SK-N-SH treated with all-trans-retinoic acid at 6 μM for 48 hours (cell line): ENCODE measurements around the gene CHST14.

Experiments
- ATAC-seq: fragments of 200-7000 bp; cut with Tn5 transposase; 3 replicates; pipeline ENCODE4 v1.9.1; 2020; ENCODE audit warnings: mild to moderate bottlenecking, moderate library complexity
- ARNTL ChIP-seq: fragments of 450-650 bp; formaldehyde crosslinking; IDR thresholded peaks from 2 replicates; pipeline ENCODE4 v1.5.0; 2020; ENCODE audit warnings: low read depth, mild to moderate bottlenecking, moderate library complexity, borderline replicate concordance
- BACH2 ChIP-seq: fragments of 250-450 bp; sonication (Bioruptor Pico); IDR thresholded peaks from 2 replicates; pipeline ENCODE4 v1.9.0; 2021; ENCODE audit warnings: mild to moderate bottlenecking, borderline replicate concordance
- CREB5 ChIP-seq: fragments of 250-450 bp; sonication (Bioruptor Pico); IDR thresholded peaks from 2 replicates; pipeline ENCODE4 v1.5.1; 2020; ENCODE audit warnings: low read depth, mild to moderate bottlenecking, moderate library complexity
- CSDC2 ChIP-seq: fragments of 250-450 bp; sonication (Bioruptor Pico); IDR thresholded peaks from 2 replicates; pipeline ENCODE4 v1.5.0; 2020; ENCODE audit warnings: mild to moderate bottlenecking, moderate library complexity
- CSRNP3 ChIP-seq: fragments of 250-450 bp; sonication (Bioruptor Pico); IDR thresholded peaks from 2 replicates; pipeline ENCODE4 v1.5.1; 2021; ENCODE audit warnings: mild to moderate bottlenecking, moderate library complexity
- ESRRG ChIP-seq: fragments of 250-450 bp; sonication (Bioruptor Pico); IDR thresholded peaks from 2 replicates; pipeline ENCODE4 v1.6.1; 2021; ENCODE audit warnings: mild to moderate bottlenecking
- GLIS3 ChIP-seq: fragments of 250-450 bp; sonication (Bioruptor Pico); IDR thresholded peaks from 2 replicates; pipeline ENCODE4 v1.5.0; 2020; ENCODE audit warnings: mild to moderate bottlenecking, moderate library complexity
- ISL1 ChIP-seq: fragments of 250-450 bp; sonication (Bioruptor Pico); IDR thresholded peaks from 2 replicates; pipeline ENCODE4 v2.1.2; 2022; ENCODE audit warnings: mild to moderate bottlenecking, moderate library complexity
- OSR1 ChIP-seq: fragments of 250-450 bp; sonication (Bioruptor Pico); IDR thresholded peaks from 2 replicates; pipeline ENCODE4 v1.8.0; 2022; ENCODE audit warnings: moderate library complexity, mild to moderate bottlenecking, inconsistent platforms
- POU6F1 ChIP-seq: fragments of 250-450 bp; sonication (Bioruptor Pico); IDR thresholded peaks from 2 replicates; pipeline ENCODE4 v1.8.0; 2021; ENCODE audit warnings: low read depth, mild to moderate bottlenecking, moderate library complexity, borderline replicate concordance
- PPARA ChIP-seq: fragments of 250-450 bp; sonication (Bioruptor Pico); IDR thresholded peaks from 2 replicates; pipeline ENCODE4 v1.5.0; 2020; ENCODE audit warnings: mild to moderate bottlenecking, borderline replicate concordance
- RARB ChIP-seq: fragments of 250-450 bp; sonication (Bioruptor Pico); IDR thresholded peaks from 2 replicates; pipeline ENCODE4 v1.8.0; 2021; ENCODE audit warnings: mild to moderate bottlenecking, moderate library complexity
- SNAI2 ChIP-seq: fragments of 250-450 bp; sonication (Bioruptor Pico); IDR thresholded peaks from 2 replicates; pipeline ENCODE4 v1.5.0; 2020; ENCODE audit warnings: mild to moderate bottlenecking, moderate library complexity
- TCF4 ChIP-seq: fragments of 250-450 bp; sonication (Bioruptor Pico); IDR thresholded peaks from 2 replicates; pipeline ENCODE4 v1.8.0; 2021; ENCODE audit warnings: mild to moderate bottlenecking, moderate library complexity, borderline replicate concordance
- TOX ChIP-seq: fragments of 250-450 bp; sonication (Bioruptor Pico); IDR thresholded peaks from 2 replicates; pipeline ENCODE4 v1.8.0; 2021; ENCODE audit warnings: mild to moderate bottlenecking, moderate library complexity, borderline replicate concordance
- ZC3H10 ChIP-seq: fragments of 250-450 bp; sonication (Bioruptor Pico); IDR thresholded peaks from 2 replicates; pipeline ENCODE4 v1.5.1; 2021; ENCODE audit warnings: mild to moderate bottlenecking, moderate library complexity
- ZFP3 ChIP-seq: fragments of 250-450 bp; sonication (Bioruptor Pico); IDR thresholded peaks from 2 replicates; pipeline ENCODE4 v1.5.0; 2020; ENCODE audit warnings: mild to moderate bottlenecking, moderate library complexity
- ZFP30 ChIP-seq: fragments of 450-650 bp; formaldehyde crosslinking; IDR thresholded peaks from 2 replicates; pipeline ENCODE4 v1.5.0; 2022; ENCODE audit warnings: mild to moderate bottlenecking, moderate library complexity
- ZNF565 ChIP-seq: fragments of 450-650 bp; formaldehyde crosslinking; conservative IDR thresholded peaks from 2 replicates; pipeline ENCODE4 v1.5.0; 2020; ENCODE audit warnings: low read depth, mild to moderate bottlenecking, moderate library complexity
- ZNF8 ChIP-seq: fragments of 450-650 bp; formaldehyde crosslinking; IDR thresholded peaks from 2 replicates; pipeline ENCODE4 v1.5.0; 2020; ENCODE audit warnings: mild to moderate bottlenecking, moderate library complexity
- TF ChIP-seq, protein P1 (sequence below): fragments of 250-450 bp; sonication (Bioruptor Pico); IDR thresholded peaks from 2 replicates; pipeline ENCODE4 v1.8.0; 2020; ENCODE audit warnings: mild to moderate bottlenecking, moderate library complexity, borderline replicate concordance
- TF ChIP-seq, protein P2 (sequence below): fragments of 250-450 bp; sonication (Bioruptor Pico); IDR thresholded peaks from 2 replicates; pipeline ENCODE4 v1.5.0; 2020; ENCODE audit warnings: mild to moderate bottlenecking, moderate library complexity

Gene CHST14

GRCh38 chr15:40424483-40425115, 46.2 kb upstream of the CHST14 start:
- no peak for ATAC-seq
- TF ChIP-seq ZNF565 (CRISPR knock-in tag) = no peak
- TF ChIP-seq RARB (CRISPR knock-in tag) = no peak
- no peak for TF ChIP-seq SNAI2 (CRISPR knock-in tag)
- no peak for TF ChIP-seq BACH2 (CRISPR knock-in tag)
- TF ChIP-seq ZFP30 (CRISPR knock-in tag) = no peak
- TF ChIP-seq POU6F1 (CRISPR knock-in tag) = no peak
- no peak for TF ChIP-seq ARNTL (CRISPR knock-in tag)
- no peak for TF ChIP-seq PPARA (CRISPR knock-in tag)
- no peak for TF ChIP-seq ZC3H10 (CRISPR knock-in tag)
- TF ChIP-seq, protein P1, sequence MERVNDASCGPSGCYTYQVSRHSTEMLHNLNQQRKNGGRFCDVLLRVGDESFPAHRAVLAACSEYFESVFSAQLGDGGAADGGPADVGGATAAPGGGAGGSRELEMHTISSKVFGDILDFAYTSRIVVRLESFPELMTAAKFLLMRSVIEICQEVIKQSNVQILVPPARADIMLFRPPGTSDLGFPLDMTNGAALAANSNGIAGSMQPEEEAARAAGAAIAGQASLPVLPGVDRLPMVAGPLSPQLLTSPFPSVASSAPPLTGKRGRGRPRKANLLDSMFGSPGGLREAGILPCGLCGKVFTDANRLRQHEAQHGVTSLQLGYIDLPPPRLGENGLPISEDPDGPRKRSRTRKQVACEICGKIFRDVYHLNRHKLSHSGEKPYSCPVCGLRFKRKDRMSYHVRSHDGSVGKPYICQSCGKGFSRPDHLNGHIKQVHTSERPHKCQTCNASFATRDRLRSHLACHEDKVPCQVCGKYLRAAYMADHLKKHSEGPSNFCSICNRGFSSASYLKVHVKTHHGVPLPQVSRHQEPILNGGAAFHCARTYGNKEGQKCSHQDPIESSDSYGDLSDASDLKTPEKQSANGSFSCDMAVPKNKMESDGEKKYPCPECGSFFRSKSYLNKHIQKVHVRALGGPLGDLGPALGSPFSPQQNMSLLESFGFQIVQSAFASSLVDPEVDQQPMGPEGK = no peak
- no peak for TF ChIP-seq TCF4
- no peak for TF ChIP-seq ZNF8 (CRISPR knock-in tag)
- TF ChIP-seq TOX (CRISPR knock-in tag) = no peak
- TF ChIP-seq CREB5 (CRISPR knock-in tag) = no peak
- TF ChIP-seq ESRRG = no peak
- TF ChIP-seq OSR1 = no peak
- TF ChIP-seq CSDC2 = no peak
- TF ChIP-seq GLIS3 (CRISPR knock-in tag) = no peak
- no peak for TF ChIP-seq ZFP3 (CRISPR knock-in tag)
- TF ChIP-seq, protein P2, sequence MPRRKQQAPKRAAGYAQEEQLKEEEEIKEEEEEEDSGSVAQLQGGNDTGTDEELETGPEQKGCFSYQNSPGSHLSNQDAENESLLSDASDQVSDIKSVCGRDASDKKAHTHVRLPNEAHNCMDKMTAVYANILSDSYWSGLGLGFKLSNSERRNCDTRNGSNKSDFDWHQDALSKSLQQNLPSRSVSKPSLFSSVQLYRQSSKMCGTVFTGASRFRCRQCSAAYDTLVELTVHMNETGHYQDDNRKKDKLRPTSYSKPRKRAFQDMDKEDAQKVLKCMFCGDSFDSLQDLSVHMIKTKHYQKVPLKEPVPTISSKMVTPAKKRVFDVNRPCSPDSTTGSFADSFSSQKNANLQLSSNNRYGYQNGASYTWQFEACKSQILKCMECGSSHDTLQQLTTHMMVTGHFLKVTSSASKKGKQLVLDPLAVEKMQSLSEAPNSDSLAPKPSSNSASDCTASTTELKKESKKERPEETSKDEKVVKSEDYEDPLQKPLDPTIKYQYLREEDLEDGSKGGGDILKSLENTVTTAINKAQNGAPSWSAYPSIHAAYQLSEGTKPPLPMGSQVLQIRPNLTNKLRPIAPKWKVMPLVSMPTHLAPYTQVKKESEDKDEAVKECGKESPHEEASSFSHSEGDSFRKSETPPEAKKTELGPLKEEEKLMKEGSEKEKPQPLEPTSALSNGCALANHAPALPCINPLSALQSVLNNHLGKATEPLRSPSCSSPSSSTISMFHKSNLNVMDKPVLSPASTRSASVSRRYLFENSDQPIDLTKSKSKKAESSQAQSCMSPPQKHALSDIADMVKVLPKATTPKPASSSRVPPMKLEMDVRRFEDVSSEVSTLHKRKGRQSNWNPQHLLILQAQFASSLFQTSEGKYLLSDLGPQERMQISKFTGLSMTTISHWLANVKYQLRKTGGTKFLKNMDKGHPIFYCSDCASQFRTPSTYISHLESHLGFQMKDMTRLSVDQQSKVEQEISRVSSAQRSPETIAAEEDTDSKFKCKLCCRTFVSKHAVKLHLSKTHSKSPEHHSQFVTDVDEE = no peak

- TF ChIP-seq CREB5 (CRISPR knock-in tag) (no peak), PPARA (CRISPR knock-in tag) (no peak), ISL1 (CRISPR knock-in tag) (no peak), CSRNP3 (CRISPR knock-in tag) (no peak), BACH2 (CRISPR knock-in tag) (no peak), ZNF565 (CRISPR knock-in tag) (no peak), RARB (CRISPR knock-in tag) (no peak)
- no peak for ATAC-seq
These were observed 45.1 kb upstream of the CHST14 start for GRCh38 chr15:40425681-40426080.
